Erythroblast (primary cell): ENCODE results near the gene C3.

Experiments used
- GATA1 ChIP-seq: IDR thresholded peaks from 2 replicates; pipeline ENCODE4 v1.6.1; 2011; ENCODE audit warnings: low read depth, mild to moderate bottlenecking, control low read depth, low read length, moderate library complexity
- POLR2A ChIP-seq: IDR thresholded peaks from 2 replicates; pipeline ENCODE4 v1.6.1; 2011; ENCODE audit warnings: mild to moderate bottlenecking, low read length

- TF ChIP-seq POLR2A, result no peak
- no peak for TF ChIP-seq GATA1
These were observed 40.7 kb upstream of the C3 start for GRCh38 chr19:6761053-6761676.
